NCI-H524 (cell line): Measurements from ENCODE around the gene DYNLL2.
"Not testable (repeated sequence)": the region's sequence is repeated elsewhere in the genome, so short reads cannot be mapped to it uniquely, and the experiment has no call there.

ENCODE experiments used
- DNase-seq, 2 experiments: peaks; one replicate each; lab custom pipeline; 2025; lab: John Stamatoyannopoulos, UW

Gene DYNLL2

GRCh38 chr17:58082870-58083490, at the start of gene DYNLL2:
TSS of gene DYNLL2 (plus strand) at chr17:58083419. CDS start at chr17:58087091, 3,672 bp downstream.
- DNase-seq = peak; percentile 91 to 94

- no peak for DNase-seq
Observed at GRCh38 chr17:58039975-58040374, 43.2 kb upstream of the DYNLL2 start.

GRCh38 chr17:58040386-58040785, 42.8 kb upstream of the DYNLL2 start:
- no peak for DNase-seq

DNA sequence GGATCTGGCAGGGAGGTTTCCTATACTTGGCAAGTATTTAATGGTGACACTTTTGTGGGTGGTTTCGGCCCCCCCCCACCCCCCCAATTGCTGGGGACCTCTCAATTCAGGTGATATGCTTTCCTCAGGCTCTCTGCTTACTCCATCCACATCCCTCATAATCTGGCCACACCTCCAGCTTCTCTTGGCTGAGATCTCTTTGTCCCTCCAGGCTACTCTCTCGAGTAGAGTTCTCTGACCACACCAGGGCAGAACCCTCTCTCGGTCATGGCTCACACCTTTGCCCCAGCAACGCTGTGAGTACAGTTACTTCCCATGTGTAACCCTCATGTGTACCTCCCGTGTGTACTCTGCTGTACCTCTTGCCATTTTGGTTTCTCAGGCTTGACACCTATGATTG, 42.1 kb upstream of the DYNLL2 start:
- no peak for DNase-seq

DNA sequence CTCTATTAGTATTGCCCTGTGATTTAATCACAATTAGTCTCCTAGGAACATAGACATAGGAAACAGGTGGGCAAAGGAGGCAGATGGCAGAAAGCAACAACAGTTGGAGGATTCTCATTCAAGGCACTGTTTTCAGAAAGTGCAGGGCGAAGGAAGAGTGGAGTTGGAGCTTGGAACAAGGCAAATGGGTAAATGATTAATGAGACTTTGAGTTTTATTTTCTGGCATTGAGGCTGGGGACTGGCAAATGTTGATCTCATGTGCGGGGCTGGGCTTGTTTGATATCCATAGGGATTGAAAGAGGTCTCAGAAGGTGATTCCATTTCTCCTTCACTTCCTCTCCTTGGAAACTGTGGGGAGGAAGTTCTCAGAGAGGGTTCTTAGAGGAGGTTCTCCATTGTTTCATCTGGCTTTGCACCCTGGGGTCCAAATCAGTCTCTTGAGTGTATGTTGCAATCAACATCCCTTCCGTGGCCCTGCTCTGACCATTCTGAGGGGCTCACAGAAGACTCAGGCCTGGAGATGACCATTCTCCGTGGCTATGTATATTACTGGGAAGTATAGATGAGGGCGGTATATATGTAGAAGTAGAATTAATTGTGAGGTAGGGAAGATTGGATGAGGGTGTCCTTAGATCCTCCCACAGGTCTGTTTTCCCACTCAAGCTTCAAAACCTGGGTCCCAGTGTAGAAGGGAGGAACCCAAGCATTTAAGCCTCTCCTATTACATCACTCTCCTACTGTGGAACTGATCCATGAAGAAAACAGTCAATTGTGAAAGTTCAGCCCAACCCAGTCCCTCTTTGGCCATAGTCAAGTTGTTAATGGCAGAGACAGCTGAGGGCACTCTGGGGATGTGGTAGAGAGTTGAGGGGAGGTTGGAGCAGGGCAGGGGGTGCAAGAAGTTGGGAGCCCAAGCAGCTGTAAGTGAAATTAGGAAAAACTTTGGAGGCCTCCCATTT, 39.7 kb upstream of the DYNLL2 start:
- DNase-seq = no peak

DNA sequence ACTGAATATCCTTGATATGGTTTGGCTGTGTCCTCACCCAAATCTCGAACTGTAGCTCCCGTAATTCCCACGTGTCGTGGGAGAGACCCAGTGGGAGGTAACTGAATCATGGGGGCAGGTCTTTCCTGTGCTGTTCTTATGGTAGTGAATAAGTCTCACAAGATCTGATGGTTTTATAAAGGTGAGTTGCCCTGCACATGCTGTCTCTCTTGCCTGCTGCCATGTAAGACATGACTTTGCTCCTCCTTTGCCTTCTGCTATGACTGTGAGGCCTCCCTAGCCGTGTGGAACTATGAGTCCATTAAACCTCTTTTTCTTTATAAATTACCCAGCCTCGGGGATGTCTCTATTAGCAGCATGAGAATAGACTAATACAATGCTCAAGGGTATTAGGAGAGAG, 39.0 kb upstream of the DYNLL2 start:
- not testable (repeated sequence) for DNase-seq

- no peak for DNase-seq
Observed at GRCh38 chr17:58046239-58047094, 36.8 kb upstream of the DYNLL2 start.

DNA sequence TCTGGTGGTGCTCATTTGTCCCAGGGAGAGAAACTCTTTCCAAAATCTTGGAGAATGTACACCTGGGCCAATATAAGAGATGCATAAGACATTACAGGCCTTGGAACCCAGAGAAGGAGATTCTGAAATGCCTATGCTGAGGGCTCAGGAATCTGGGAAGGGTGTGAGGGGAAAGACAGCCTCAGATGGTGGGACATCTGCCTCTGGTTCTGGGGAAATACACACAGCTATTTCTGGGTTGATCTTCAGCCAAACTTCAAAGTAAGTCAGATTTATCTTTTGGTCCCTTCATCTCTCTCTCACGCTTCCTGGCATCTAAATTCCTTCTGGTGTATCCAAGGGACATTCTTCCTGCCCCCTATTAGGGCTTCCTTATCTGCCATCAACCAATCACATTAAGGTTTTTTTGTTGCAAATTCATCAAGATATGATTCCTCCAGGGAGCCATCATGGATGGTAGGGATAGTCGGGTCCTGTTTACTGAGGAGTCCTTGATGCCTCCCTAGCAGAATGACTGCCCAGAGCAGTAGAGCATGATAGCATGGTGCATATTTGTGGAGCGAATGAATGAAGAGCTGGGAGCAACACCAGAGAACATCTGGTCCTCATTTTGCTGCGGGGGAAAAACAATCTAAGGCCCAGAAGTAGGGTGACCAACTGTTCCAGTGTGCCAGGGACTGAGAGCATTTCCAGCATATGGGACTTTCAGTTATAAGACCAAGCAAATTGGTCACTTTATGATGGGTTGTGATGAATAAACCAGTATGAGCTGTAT, 35.7 kb upstream of the DYNLL2 start:
- DNase-seq = peak; percentile 3 to 65

- DNase-seq = no peak
Observed at GRCh38 chr17:58049533-58049932, 33.7 kb upstream of the DYNLL2 start.

DNA sequence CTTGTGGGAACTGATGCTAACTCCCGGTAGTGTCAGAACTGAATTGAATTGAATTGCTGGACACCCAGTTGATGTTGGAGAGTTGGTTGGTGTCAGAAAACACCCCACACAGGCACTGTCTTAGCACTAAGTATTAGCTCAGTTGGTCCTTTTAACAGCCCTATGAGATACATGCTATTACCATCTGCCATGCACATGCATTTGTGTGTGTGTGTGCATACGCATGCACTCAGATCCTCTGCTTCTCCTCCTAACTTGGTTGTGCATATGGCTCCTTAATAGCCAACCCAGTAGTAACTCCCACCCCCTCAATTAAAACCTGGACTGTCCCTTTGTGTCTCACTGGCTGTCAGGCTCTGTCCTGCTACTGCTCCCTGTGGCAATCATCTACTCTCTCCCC, 32.3 kb upstream of the DYNLL2 start:
- peak in 1 of 2 experiments; percentile 12 for DNase-seq

GRCh38 chr17:58051468-58051867, 31.8 kb upstream of the DYNLL2 start:
- no peak for DNase-seq

DNA sequence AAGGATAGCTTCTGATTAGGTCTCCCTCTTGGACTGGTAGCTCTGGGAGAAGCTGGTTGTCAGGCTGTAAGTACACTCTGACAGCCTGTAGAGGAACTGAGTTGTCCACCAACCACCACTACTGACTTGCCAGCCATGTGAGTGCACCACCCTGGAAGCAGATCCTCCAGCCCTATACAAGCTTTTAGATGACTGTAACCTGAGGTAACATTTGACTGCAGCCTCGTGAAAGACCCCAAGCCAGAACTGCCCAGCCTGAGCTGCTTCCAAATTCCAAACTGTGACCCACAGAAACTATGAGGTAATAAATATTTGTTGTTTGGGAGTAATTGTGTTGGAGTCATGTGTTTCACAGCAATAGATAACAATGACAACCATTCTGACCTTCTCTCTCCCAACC, 30.8 kb upstream of the DYNLL2 start:
- no peak for DNase-seq

DNA sequence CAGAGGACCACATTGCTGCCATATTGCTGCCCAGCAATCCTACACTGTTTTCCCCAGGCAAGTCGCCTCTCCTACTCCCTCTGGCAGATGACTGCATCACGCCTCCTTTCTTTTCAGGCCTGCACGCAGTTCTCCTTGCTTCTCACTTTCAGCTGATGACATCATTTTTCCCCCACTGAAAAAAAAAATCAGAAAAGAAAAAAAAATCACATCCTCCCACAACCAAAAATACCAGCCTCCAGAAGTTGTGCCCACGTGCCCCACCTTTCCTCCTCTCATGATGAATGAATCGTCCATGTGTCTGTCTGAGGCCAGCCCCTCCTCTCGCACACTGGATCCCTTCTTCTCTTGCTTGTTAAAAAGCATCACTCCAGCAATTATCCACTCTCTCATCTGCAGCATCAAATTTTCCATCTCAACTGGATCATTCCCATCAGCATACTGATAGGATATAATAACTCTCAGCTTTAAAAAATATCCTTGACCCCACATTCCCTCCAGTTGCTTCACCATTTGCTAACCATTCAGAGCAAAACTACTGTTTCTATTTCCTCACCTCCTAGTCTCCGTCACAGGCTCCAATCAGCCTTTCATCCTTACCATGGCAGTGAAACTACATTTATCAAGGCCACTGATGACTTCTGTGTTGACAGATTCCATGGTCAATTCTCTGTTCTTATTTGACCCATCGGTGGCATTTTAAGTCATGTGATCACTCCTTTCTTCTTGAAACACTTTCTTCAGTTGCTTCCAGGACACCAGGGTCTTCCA, 30.1 kb upstream of the DYNLL2 start:
- no peak for DNase-seq

DNA sequence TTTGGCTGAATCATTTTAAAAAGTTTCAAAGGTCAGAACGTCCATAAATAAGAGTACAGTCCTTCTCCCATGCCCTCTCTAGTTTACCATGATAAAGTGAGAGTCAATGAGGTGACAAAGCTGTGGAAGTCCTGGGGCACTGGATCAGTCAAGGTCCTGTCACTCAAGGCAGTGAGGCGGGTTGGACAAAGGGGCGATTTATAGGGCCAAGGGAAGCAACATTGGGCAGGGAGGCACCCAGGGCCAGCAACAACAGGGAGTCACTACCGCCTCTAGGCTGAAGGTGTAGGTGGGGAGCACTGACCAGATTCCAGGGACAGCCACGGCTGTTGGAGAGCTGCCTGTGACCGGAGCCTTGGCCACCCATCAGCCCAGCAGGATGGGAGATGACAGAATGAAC, 28.6 kb upstream of the DYNLL2 start:
- no peak for DNase-seq

DNA sequence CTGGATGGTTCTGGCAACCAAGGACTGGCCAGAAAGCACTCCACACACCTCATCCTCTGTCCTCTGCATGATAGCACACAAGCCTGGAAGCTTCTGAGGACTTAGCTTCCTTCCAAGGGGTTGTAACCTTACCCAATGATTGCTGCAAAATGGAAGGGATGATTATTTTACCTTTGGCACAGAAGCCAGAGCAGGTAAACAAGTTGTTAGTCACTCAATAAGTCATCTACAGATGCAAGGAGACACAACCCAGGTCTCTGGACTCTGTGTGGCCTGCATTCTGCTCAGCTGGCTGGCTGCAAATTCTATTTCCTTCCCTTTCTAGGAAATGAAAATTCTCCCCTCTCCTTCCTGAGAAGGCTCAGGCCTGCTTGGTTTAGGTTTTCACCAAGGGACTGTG, 26.7 kb upstream of the DYNLL2 start:
- DNase-seq = no peak

- DNase-seq = peak; percentile 73 to 85
Observed at GRCh38 chr17:58059141-58059540, 24.1 kb upstream of the DYNLL2 start.

DNA sequence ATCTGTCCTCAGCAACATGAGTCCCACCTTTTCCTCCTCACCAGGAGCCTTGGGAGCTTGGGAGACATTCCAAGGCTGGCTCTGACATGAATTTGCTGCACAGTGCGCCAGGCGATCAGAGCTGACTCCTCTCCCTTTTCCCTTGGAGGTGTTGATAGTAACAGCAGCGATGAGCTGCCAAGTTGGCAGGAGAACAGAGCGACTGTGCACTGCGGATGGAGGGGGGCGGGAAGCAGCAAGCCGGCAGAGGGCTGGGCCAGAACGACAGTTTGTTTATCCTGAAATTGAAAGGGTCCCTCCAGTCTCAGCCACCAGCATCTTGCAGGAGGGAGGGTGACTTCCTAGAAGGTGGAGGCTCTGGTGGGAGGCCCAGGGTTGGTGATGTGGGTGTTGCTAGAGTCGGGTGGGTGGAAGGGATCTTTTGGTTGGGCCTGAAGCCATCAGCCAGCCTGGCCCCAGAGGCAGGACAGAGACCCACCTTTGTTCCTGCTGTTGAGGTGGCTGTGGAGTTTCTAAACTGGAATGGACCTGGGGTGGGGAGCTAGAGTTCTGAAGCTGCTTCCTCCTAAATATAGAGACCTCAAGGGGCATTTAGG, 22.5 kb upstream of the DYNLL2 start:
- DNase-seq = no peak

- DNase-seq = no peak
Observed at GRCh38 chr17:58061672-58062071, 21.5 kb upstream of the DYNLL2 start.

DNA sequence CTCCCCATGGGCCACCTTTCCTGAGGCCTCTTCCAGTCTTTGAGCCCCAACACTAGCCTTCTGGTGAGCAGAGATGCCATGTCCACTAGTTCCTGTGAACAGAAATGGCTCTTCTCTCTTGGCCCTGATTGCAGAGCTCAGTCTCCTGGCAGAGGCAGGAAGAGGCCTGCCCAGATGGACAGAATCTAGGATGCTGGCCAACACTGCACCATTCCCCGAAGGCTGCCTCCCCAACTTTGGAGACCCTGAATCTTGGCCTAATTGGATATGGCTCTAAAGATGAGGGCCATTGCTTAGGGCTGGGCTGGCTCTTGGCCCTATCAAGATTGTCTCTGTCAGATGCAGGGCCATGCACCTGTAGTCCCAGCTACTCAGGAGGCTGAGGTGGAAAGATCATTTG, 18.0 kb upstream of the DYNLL2 start:
- DNase-seq = no peak

GRCh38 chr17:58066401-58066800, 16.8 kb upstream of the DYNLL2 start:
- DNase-seq = no peak
